IMR-90 (cell line): ENCODE results near the gene SHISAL2B. TPM values are rescaled to one million over a fixed set of nuclear protein-coding genes. Genes with fewer than 3 reads are reported as not detected.

Source experiments
- ATAC-seq: fragments of 200-7000 bp; cut with Tn5 transposase; 2 replicates; pipeline ENCODE4 v1.9.1; 2020; ENCODE audit warnings: low read depth, mild to moderate bottlenecking, moderate library complexity
- BruUV-seq: library from RNA; stranded (reverse); fragments of 400-500 nt; replicated peaks from 2 replicates; lab custom pipeline; 2021; lab: Mats Ljungman, UMichigan
- CTCF ChIA-PET: fragments of 300-600 bp; formaldehyde crosslinking; extraction: SDS; loops from one replicate; lab custom pipeline; 2021; ENCODE audit warnings: antibody characterized with exemption; lab: Yijun Ruan, JAX
- POLR2A ChIA-PET: fragments of 300-600 bp; sonication (Branson Sonifier 250); formaldehyde crosslinking; loops from one replicate; lab custom pipeline; 2022; ENCODE audit warnings: antibody characterized with exemption; ENCODE audit not compliant: unreplicated experiment; lab: Charles Lee
- DNase-seq: peaks from one replicate; pipeline ENCODE4 v3.0.0; 2013
- H2AFZ ChIP-seq: replicated peaks from 2 replicates; pipeline ENCODE3; 2013; ENCODE audit warnings: low read length, mild to moderate bottlenecking; ENCODE audit not compliant: poor library complexity
- H2AK5ac ChIP-seq: 2 replicates; pipeline ENCODE4 v1.6.1; 2013; ENCODE audit warnings: low read depth, low read length, inconsistent platforms
- H2AK9ac ChIP-seq: replicated peaks from 2 replicates; pipeline ENCODE3; 2013; ENCODE audit warnings: mild to moderate bottlenecking, low read depth, low read length, moderate library complexity; ENCODE audit not compliant: poor library complexity
- H2BK120ac ChIP-seq: 2 replicates; pipeline ENCODE4 v1.6.1; 2013; ENCODE audit warnings: low read depth, low read length, inconsistent platforms
- H2BK15ac ChIP-seq: 3 replicates; pipeline ENCODE4 v1.6.1; 2013; ENCODE audit warnings: low read depth, low read length, inconsistent platforms
- H2BK20ac ChIP-seq: 2 replicates; pipeline ENCODE4 v1.6.1; 2013; ENCODE audit warnings: low read depth, mild to moderate bottlenecking, inconsistent platforms, low read length, moderate library complexity
- H2BK5ac ChIP-seq: 2 replicates; pipeline ENCODE4 v1.6.1; 2013; ENCODE audit warnings: mild to moderate bottlenecking, low read depth, low read length, inconsistent platforms; ENCODE audit not compliant: poor library complexity, severe bottlenecking
- H3K14ac ChIP-seq: replicated peaks from 2 replicates; pipeline ENCODE4 v1.6.1; 2013; ENCODE audit warnings: low read depth, low read length, inconsistent platforms
- H3K18ac ChIP-seq: 2 replicates; pipeline ENCODE4 v1.6.1; 2013; ENCODE audit warnings: low read depth, low read length, control low read depth
- H3K23ac ChIP-seq: 2 replicates; pipeline ENCODE4 v1.6.1; 2013; ENCODE audit warnings: low read depth, low read length, inconsistent platforms
- H3K27ac ChIP-seq: 2 replicates; pipeline ENCODE4 v1.5.1; 2013; ENCODE audit warnings: mild to moderate bottlenecking, control low read depth, low read length; ENCODE audit not compliant: insufficient read depth
- H3K27me3 ChIP-seq: 2 replicates; pipeline ENCODE4 v1.6.1; 2013; ENCODE audit warnings: low read length; ENCODE audit not compliant: control insufficient read depth, insufficient read depth
- H3K36me3 ChIP-seq: 2 replicates; pipeline ENCODE4 v1.6.1; 2013; ENCODE audit warnings: low read length, mixed read lengths; ENCODE audit not compliant: control insufficient read depth, insufficient read depth
- H3K4ac ChIP-seq: 2 replicates; pipeline ENCODE4 v1.6.1; 2013; ENCODE audit warnings: low read depth, low read length, inconsistent platforms
- H3K4me1 ChIP-seq: 2 replicates; pipeline ENCODE4 v1.6.1; 2013; ENCODE audit warnings: low read length, mixed read lengths; ENCODE audit not compliant: control insufficient read depth, insufficient read depth
- H3K4me2 ChIP-seq: 2 replicates; pipeline ENCODE4 v1.6.1; 2013; ENCODE audit warnings: low read depth, mild to moderate bottlenecking, control low read depth, low read length, moderate library complexity
- H3K4me3 ChIP-seq: 2 replicates; pipeline ENCODE4 v1.5.1; 2013; ENCODE audit warnings: low read depth, mild to moderate bottlenecking, control low read depth, low read length, moderate library complexity; ENCODE audit not compliant: insufficient read depth
- H3K56ac ChIP-seq: 2 replicates; pipeline ENCODE4 v1.6.1; 2013; ENCODE audit warnings: low read length, inconsistent platforms; ENCODE audit not compliant: insufficient read depth; ENCODE audit errors: extremely low read depth
- H3K79me1 ChIP-seq, 2 experiments: 2 replicates each; pipeline ENCODE4 v1.6.1; 2013; ENCODE audit warnings: low read length in 2 of 2, inconsistent platforms in 1 of 2, low read depth in 1 of 2
- H3K9ac ChIP-seq: 2 replicates; pipeline ENCODE4 v1.6.1; 2013; ENCODE audit warnings: low read depth, low read length, control low read depth
- H3K9me1 ChIP-seq: 2 replicates; pipeline ENCODE4 v1.6.1; 2013; ENCODE audit warnings: low read length, inconsistent platforms; ENCODE audit not compliant: insufficient read depth
- H3K9me3 ChIP-seq: 2 replicates; pipeline ENCODE4 v1.6.1; 2013; ENCODE audit warnings: low read length; ENCODE audit not compliant: control insufficient read depth, insufficient read depth
- H4K20me1 ChIP-seq: 2 replicates; pipeline ENCODE4 v1.6.1; 2013; ENCODE audit warnings: low read length, inconsistent platforms; ENCODE audit not compliant: insufficient read depth
- H4K5ac ChIP-seq: 2 replicates; pipeline ENCODE4 v1.6.1; 2013; ENCODE audit warnings: mild to moderate bottlenecking, low read depth, low read length, control low read depth
- H4K8ac ChIP-seq, 2 experiments: 2 replicates each; pipeline ENCODE4 v1.6.1; 2013; ENCODE audit warnings: low read depth in 2 of 2, low read length in 2 of 2, control low read depth in 1 of 2, inconsistent platforms in 1 of 2
- H4K91ac ChIP-seq: 2 replicates; pipeline ENCODE4 v1.6.1; 2013; ENCODE audit warnings: low read depth, low read length, inconsistent platforms; ENCODE audit not compliant: insufficient read depth
- CEBPB ChIP-seq: IDR thresholded peaks from 2 replicates; pipeline ENCODE4 v1.6.1; 2012; ENCODE audit warnings: low read depth, low read length, improper control_type of control experiment
- ELK1 ChIP-seq: fragments of 150-350 bp; IDR thresholded peaks from 2 replicates; pipeline ENCODE4 v1.6.1; 2016; ENCODE audit warnings: low read depth, mild to moderate bottlenecking, low read length, moderate library complexity, borderline replicate concordance
- FOS ChIP-seq: fragments of 150-350 bp; IDR thresholded peaks from 2 replicates; pipeline ENCODE4 v1.6.1; 2016; ENCODE audit warnings: low read depth, low read length
- MAFK ChIP-seq: IDR thresholded peaks from 2 replicates; pipeline ENCODE4 v1.6.1; 2012; ENCODE audit warnings: low read depth, low read length, improper control_type of control experiment
- MXI1 ChIP-seq: IDR thresholded peaks from 2 replicates; pipeline ENCODE4 v1.6.1; 2012; ENCODE audit warnings: low read depth, mild to moderate bottlenecking, low read length, moderate library complexity, borderline replicate concordance
- POLR2A ChIP-seq: IDR thresholded peaks from 2 replicates; pipeline ENCODE4 v1.6.1; 2012; ENCODE audit warnings: mild to moderate bottlenecking, low read depth, low read length
- RAD21 ChIP-seq: IDR thresholded peaks from 2 replicates; pipeline ENCODE4 v1.6.1; 2012; ENCODE audit warnings: low read length, improper control_type of control experiment
- WGBS, 2 experiments: methylation state at CpG; one replicate each; pipeline versions ENCODE4 v1.1.5 to v1.1.7; 2013; ENCODE audit warnings: missing lambda C conversion rate in 2 of 2; ENCODE audit not compliant: insufficient read length in 1 of 2; ENCODE audit errors: extremely low coverage in 2 of 2; 5-methylcytosine and 5-hydroxymethylcytosine counted together
- dilution Hi-C: fragments of 300-500 bp; cut with HindIII; formaldehyde crosslinking; loops from one replicate; pipeline ENCODE4 v1.14.3; 2018; ENCODE audit warnings: low sequenced_read_pairs; ENCODE audit not compliant: unreplicated experiment
- in situ Hi-C: fragments of 300-500 bp; cut with MboI; formaldehyde crosslinking; loops from 3 replicates; pipeline ENCODE4 v1.14.3; 2019; ENCODE audit warnings: low sequenced_read_pairs, inconsistent platforms, mixed read lengths
- intact Hi-C: fragments of 100-400 bp; cut with micrococcal nuclease; formaldehyde crosslinking; loops from 2 replicates; pipeline ENCODE4 v1.10.0; 2022
- polyA plus RNA-seq, 3 experiments: library from polyadenylated mRNA; depleted of rRNA; stranded (reverse); fragments of >200 nt; gene quantifications; 2 replicates each; pipeline ENCODE4 v1.2.3, GENCODE V29; 2012; ENCODE audit warnings: low replicate concordance in 1 of 3
- total RNA-seq: library from RNA; depleted of rRNA; stranded (reverse); fragments of >200 nt; gene quantifications from 2 replicates; pipeline ENCODE4 v1.2.3, GENCODE V29; 2012

The SHISAL2B gene
- total and polyA plus RNA-seq, 2 of the 4 experiments (the other 2 are of a cell fraction) = not detected

- dilution Hi-C loops (no loop called here), in situ Hi-C loops (no loop called here), intact Hi-C loops (no loop called here)
- DNase-seq = no peak
- H2AK9ac ChIP-seq = no peak overlapping the region
- no peak overlapping the region for H2AFZ ChIP-seq
- 0 out of 2 replicates have a peak, but pooled peaks cover 1% of the 10 kb centered on the region for H3K4me1 ChIP-seq
- no peak overlapping the region for H3K4ac ChIP-seq
- H2BK5ac ChIP-seq = no peak overlapping the region
- H3K56ac ChIP-seq = no peak overlapping the region
- WGBS, 2 experiments = 94% methylated on average over 3 of the region's 3 CpGs; no CpG with 5 or more reads in 1 of the 2 experiments
- no peaks in the 10 kb centered on the region; the same call in 1 of the 2 replicates for H3K9me1 ChIP-seq
- CTCF ChIA-PET = no interaction called here
- H3K36me3 ChIP-seq = no peaks in the 10 kb centered on the region
- no peak overlapping the region for H2BK120ac ChIP-seq
- H3K9me3 ChIP-seq = no peaks in the 10 kb centered on the region
- no peak overlapping the region for H2AK5ac ChIP-seq
- no peaks in the 10 kb centered on the region for H3K79me1 ChIP-seq
- no peak overlapping the region for H2BK20ac ChIP-seq
- H4K20me1 ChIP-seq = no peaks in the 10 kb centered on the region; the same call in 1 of the 2 replicates
- no peak overlapping the region for H3K27ac ChIP-seq
- no peak overlapping the region for H3K9ac ChIP-seq
- no peak overlapping the region for H3K23ac ChIP-seq
- POLR2A ChIA-PET = no interaction called here
- H4K91ac ChIP-seq = no peak overlapping the region
- H3K14ac ChIP-seq = no peak overlapping the region
- no peak for ATAC-seq
- TF ChIP-seq POLR2A (no peak), MXI1 (no peak), RAD21 (no peak), CEBPB (no peak), ELK1 (no peak), MAFK (no peak), FOS (no peak)
- no peak overlapping the region for H4K5ac ChIP-seq
- no peak overlapping the region for H3K4me3 ChIP-seq
- no peak overlapping the region for H3K4me2 ChIP-seq
- no TSS peak for BruUV-seq
- no peak overlapping the region for H3K18ac ChIP-seq
- no peak overlapping the region for H2BK15ac ChIP-seq
- H3K27me3 ChIP-seq = no peaks in the 10 kb centered on the region
- no peak overlapping the region for H4K8ac ChIP-seq
These were observed 44.1 kb upstream of the SHISAL2B start for GRCh38 chr5:64646169-64646568.
